Ishikawa (cell line): ENCODE results near the gene HAPLN2.

Experiments
- CEBPB ChIP-seq: IDR thresholded peaks from 2 replicates; pipeline ENCODE4 v1.6.1; 2012
- EGR1 ChIP-seq: IDR thresholded peaks from 2 replicates; pipeline ENCODE4 v1.6.1; 2012
- EP300 ChIP-seq: IDR thresholded peaks from 2 replicates; pipeline ENCODE4 v1.6.1; 2012; ENCODE audit warnings: borderline replicate concordance
- TF ChIP-seq, protein P1 (sequence below): IDR thresholded peaks from 2 replicates; pipeline ENCODE4 v1.6.1; 2012

- TF ChIP-seq, protein P1, sequence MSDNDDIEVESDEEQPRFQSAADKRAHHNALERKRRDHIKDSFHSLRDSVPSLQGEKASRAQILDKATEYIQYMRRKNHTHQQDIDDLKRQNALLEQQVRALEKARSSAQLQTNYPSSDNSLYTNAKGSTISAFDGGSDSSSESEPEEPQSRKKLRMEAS: no peak
- TF ChIP-seq EGR1 (no peak), CEBPB (no peak), EP300 (no peak)
Observed at GRCh38 chr1:156639601-156640101, 20.4 kb downstream of the HAPLN2 start.
